GM12873 (cell line): ENCODE measurements around the gene SLC35F4.

ENCODE experiments used
- CTCF ChIP-seq: IDR thresholded peaks from 2 replicates; pipeline ENCODE4 v1.5.1; 2012; ENCODE audit warnings: low read depth, mild to moderate bottlenecking, moderate library complexity, low read length, control low read depth; ENCODE audit not compliant: insufficient read depth; ENCODE audit errors: missing control alignments

Gene SLC35F4

GRCh38 chr14:57796556-57796955 is 69.3 kb downstream of the SLC35F4 start:
- TF ChIP-seq CTCF: no peak

- TF ChIP-seq CTCF: no peak
Observed at GRCh38 chr14:57785058-57785457, 80.8 kb downstream of the SLC35F4 start.

- TF ChIP-seq CTCF: no peak
Observed at GRCh38 chr14:57771801-57772200, 94.1 kb downstream of the SLC35F4 start.

GRCh38 chr14:57769863-57770523 is 95.9 kb downstream of the SLC35F4 start:
- no peak for TF ChIP-seq CTCF

- no peak for TF ChIP-seq CTCF
Observed at GRCh38 chr14:57761800-57762199, 104.1 kb downstream of the SLC35F4 start.

- TF ChIP-seq CTCF: no peak
Observed at GRCh38 chr14:57760896-57761295, 105.0 kb downstream of the SLC35F4 start.

GRCh38 chr14:57755018-57755521 is 110.8 kb downstream of the SLC35F4 start:
- TF ChIP-seq CTCF: no peak
